GM21515 (cell line): ENCODE results near the gene MAP2K4.
"Not testable (repeated sequence)": the region's sequence is repeated elsewhere in the genome, so short reads cannot be mapped to it uniquely, and the experiment has no call there.

Experiments used
- ATAC-seq: cut with Tn5 transposase; IDR thresholded peaks from one replicate; pipeline ENCODE4 v1.9.1; 2021; ENCODE audit not compliant: unreplicated experiment

The MAP2K4 gene

DNA sequence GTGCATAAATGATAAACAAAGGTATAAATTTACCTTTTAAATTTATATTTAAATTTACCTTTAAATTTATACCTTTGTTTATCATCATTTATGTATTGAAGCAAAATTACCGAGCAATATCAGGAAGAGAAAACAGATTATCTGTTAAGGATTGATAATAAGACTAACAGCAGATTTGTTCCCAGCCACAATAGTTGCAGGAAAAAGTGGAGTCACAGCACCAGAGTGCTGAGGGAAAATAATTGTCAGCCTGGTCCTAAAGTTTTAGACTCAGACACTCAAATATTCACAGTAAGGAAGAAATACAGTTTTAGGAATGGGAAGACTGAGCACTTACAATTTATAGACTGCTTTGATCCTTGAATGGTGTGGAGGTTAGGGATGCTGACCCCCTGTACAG lies 117.2 kb downstream of the MAP2K4 start:
- no peak for ATAC-seq

DNA sequence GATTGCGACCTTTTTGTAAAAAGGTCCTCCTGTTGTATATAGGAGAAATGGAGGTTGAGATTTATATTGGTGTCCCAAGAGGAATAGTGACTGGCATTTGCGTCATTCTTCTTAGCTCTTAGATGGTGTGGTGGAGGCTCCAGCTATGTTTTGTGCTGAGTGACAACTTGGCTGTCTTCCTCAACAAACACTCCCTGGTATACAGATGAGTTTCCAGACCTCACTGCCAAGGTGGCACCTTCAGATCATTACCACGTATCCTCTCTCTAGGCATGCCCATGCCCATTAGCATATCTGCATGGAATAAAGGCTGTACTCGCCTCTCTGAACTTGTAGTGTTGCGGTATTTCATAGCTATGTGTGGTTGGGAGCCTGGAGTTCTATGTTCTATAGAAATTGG lies 120.0 kb downstream of the MAP2K4 start:
- no peak for ATAC-seq

DNA sequence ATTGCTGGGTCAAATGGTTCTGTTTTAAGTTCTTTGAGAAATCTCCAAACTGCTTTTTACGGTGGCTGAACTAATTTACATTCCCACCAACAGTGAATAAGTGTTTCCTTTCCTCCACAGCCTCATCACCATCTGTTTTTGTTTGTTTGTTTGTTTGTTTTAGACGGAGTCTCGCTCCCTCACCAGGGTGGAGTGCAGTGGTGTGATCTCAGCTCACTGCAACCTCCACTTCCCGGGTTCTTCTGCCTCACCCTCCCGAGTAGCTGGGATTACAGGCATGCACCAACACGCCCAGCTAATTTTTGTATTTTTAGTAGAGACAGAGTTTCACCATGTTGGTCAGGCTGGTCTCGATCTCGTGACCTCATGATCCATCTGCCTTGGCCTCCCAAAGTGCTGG lies 141.5 kb downstream of the MAP2K4 start:
- ATAC-seq = not testable (repeated sequence)

DNA sequence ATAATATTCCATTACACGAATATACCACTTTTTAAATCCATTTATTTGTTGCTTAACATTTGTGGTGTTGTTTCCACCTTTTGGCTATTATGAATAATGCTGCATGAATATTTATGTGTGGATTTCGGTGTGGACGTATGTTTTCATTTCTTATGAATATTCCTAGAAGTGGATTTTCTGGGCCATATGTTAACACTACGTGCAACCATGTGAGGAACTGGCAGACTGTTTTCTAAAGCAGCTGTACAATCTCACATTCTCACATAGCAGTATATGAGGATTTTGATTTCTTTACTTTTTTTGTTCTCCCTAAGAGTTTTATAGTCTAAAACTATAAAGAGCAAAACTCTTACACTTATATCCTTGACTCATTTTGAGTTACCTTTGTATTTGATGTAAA lies 143.4 kb downstream of the MAP2K4 start:
- no peak for ATAC-seq

DNA sequence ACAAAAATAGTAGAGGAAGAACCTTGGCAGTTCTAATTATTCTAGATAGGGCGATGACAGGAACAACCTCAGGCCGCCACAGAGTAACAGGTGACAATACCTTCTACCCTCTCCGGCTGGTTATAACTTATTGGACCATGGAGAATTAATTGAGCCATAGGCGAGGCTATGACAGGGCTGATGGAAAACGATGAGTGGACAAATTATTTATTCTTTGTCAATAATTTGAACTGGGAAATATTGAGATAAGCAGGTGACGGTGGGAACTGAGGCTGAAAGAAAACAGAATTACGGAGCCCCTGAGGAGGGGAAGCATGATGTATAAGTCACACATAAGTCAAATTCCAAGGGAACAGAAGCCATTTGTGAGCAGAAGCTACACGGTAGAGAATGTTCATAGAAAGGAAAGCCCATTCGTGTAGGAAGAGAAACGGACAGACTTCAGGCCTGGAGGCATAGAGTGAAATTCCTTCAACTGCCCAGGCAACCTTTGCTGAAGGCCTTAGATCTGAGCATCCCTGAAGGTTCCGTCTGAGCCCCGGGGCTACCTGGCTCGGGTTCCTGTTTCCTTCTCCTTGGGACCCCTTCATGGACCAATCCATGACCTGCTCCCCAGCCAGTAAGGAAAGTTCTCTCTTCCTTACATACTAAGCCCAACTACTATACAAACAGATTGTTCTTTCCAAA lies 158.1 kb downstream of the MAP2K4 start:
- no peak for ATAC-seq

DNA sequence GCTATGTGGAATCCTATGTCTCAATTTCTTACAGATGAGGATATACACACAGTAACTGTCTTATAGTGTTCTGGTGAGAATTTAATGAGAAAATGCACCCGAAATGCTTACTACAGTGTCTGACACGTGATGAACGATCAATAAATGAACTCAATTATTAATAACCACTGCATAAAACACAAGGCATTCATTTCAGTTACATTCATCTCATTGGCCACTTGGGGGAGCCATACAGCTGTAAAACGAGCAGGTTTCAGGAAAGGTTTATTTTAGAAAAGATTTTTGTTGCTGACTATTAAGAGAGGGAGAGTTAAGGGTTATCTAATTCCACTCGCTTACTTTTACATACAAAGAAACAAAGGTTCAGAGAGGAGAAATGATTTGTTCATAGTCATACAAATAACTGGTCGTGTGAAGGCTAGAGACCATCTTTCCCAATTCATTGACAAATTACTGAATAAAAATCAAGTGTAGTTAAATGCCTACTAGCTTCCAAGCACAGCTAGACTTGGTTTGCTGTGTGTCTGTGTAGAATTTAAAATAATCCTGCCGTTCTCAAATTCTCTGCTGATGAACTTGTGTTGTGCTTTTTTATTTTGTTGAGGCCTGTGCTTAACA lies 160.1 kb downstream of the MAP2K4 start:
- ATAC-seq = no peak

DNA sequence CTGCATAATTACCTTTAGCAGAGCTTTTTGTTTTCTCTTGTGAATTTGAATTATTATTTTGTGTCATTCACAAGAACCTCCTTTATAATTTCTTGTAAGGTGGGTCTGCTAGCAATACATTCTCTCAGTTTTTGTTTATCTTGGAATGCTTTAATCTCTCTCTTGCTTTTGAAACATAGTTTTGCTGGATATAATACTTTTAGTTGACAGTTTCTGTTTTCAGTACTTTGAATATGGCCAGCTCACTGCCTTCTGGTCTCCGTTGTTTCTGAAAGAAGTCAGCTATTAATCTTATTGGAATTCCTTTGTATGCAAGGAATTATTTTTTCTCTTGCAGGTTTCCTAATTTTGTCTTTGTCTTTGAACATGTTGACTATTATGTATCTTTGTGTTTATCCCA lies 167.0 kb downstream of the MAP2K4 start:
- no peak for ATAC-seq

DNA sequence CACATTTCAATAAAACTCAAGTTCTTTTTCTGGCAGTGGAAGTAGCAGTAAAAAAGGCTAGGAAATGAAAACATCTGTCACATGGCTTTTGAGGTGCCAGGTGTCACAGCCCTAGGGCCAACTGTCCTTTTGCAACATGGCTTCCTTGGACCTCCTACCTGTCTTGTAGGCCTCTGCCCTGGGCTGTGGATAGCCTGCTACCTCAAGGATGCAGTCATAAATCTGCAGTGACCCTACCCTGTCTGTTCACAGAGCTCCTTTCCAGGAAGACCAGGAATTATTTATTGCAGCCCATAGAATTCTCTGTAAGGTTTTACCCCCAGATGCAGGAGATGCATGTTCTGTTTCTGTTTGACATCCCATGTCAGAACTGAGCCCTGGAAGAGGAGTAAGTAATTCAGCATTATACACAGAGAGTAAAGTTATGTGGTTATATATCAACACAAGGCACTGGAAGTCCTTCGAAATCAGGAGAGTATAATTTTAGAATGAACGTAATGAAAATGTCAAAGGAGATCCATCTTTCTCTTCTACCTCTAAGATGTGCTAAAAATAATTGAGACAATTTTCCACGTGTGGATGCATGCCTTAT lies 172.6 kb downstream of the MAP2K4 start:
- no peak for ATAC-seq
